Measurements from ENCODE around the gene STPG2.
"Not testable (repeated sequence)": the region's sequence is repeated elsewhere in the genome, so short reads cannot be mapped to it uniquely, and the experiment has no call there.

STPG2 gene

DNA sequence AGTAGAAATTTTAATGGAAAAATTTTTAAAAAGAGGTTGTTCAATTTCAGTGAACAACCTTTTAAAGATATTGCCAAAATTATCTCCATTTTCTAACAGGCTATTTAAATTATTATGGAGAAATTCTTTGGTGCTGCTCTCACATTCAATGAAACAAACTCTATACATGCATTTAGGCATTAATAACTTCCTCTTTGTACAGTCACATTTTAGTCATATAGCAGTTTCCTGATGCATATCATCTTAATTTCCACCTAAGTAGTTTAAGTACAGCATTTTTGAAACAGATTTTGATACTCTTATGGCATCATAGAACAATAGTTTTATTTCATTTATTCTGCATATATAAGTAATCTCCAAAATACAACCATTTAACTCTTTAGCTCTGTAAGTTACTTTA, 500.1 kb downstream of the STPG2 start:
- DNase-seq (ENCODE audit: low read depth, low spot score), result no peak

DNA sequence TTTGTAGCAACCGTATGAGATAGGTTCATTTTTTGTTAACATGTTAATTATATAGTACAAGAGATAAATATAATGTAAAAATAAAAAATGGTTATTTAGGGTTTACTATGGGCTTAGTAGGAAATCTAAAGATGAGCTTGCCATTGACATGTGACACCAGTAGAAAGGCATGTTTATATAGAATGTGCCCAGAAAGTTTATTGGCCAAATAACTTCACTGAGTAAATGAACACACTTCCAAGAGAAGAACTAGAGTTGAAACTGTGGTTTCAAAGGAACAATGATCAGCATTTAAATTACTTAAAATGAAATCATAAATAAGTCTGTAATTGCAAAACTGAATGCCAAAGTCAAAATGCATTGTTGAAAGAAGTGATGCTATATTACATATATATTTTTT, 503.3 kb downstream of the STPG2 start:
- DNase-seq (ENCODE audit: low read depth, low spot score), result no peak

GRCh38 chr4:97633831-97634230, 509.4 kb downstream of the STPG2 start:
- not testable (repeated sequence) for DNase-seq (ENCODE audit: low read depth, low spot score)

DNA sequence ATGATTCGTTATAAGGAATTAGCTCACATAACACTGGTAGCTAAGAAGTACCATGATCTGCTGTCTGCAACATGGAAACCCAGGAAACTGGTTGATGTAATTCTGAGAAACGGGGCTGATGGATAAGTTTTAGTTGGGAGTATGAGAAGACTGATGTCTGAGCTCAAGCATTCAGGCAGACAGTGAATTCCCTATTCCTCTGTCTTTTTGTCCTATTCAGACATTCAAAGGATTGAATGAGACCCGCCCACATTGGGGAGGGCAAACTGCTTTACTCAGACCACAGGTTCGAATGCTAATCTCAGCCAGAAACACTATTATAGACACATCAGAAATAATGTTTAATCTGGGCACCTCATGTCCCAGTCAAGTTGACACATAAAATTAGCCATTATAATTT, 515.5 kb downstream of the STPG2 start:
- no peak for DNase-seq (ENCODE audit: low read depth, low spot score)

GRCh38 chr4:97624204-97624603, 519.1 kb downstream of the STPG2 start:
- DNase-seq (ENCODE audit: low read depth, low spot score), result no peak

- DNase-seq (ENCODE audit: low read depth, low spot score), result no peak
These were observed 537.3 kb downstream of the STPG2 start for GRCh38 chr4:97605932-97606331.

GRCh38 chr4:97593248-97593647, 550.0 kb downstream of the STPG2 start:
- DNase-seq (ENCODE audit: low read depth, low spot score), result no peak

- no peak for DNase-seq (ENCODE audit: low read depth, low spot score)
These were observed 553.0 kb downstream of the STPG2 start for GRCh38 chr4:97590266-97590665.

DNA sequence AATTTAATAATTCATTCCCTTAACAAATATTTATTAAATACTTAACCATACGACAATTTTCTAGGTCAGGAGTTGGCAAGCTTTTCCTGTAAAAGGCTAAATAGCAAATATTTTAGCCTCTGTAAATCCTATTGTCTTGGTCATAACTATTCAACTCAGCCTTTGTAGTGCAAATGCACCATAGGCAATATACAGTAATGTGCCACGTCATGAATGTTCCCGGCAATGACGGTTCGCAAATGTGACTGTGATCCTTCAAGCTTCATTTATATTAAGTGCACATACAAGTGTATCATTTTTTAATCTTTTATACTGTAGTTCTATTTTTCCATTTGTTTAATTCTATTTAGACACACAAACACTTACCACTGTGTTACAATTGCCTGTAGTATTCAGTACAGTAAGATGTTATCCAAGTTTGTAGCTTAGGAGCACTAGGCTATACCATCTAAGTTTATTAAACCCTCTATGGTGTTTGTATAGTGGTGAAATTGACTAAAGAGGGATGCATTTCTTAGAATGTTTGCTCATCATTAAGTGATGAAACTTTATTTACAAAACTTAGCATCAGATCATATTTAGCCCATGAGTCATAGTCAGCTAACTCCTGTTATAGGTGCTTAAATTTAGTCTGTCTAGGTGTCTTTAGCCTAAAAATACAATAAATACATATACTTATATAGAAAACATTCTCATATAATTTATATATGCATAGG, 553.6 kb downstream of the STPG2 start:
- no peak for DNase-seq (ENCODE audit: low read depth, low spot score)

DNA sequence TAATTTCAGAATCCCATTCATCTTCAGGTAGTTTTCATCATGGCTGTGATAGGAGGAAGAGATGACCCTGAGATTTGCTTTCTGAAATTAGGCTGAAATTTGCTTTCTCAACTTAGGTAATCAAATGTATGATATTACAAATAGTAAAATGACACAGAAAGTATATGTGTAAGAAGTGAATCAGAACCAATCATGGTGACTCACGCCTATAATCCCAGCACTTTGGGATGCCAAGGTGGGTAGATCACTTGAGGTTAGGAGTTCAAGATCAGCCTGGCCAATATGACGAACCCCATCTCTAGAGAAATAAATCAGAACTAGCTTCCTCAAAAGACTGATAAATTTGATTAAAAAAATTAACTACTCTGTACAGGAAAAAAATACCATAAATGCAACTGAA, 555.4 kb downstream of the STPG2 start:
- DNase-seq (ENCODE audit: low read depth, low spot score), result no peak

DNA sequence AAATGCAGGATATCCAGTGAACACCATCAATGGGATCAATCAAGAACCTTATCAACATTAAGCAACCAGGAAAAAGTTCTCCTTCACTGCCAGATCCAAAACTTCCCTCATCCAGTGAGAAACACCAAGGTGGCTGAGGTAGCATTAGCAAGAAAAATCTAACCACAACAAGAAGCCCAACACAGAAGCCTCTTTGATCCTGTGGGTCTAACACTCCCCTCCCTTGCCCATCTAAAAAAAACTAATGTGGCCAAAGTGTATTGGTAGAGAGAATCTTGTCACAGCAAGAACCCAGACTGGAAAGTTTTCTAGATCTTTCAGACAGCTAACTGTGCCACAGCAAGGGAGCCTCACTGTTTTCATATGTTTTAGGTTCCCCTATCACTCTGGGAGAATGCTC, 558.0 kb downstream of the STPG2 start:
- DNase-seq (ENCODE audit: low read depth, low spot score), result no peak

DNA sequence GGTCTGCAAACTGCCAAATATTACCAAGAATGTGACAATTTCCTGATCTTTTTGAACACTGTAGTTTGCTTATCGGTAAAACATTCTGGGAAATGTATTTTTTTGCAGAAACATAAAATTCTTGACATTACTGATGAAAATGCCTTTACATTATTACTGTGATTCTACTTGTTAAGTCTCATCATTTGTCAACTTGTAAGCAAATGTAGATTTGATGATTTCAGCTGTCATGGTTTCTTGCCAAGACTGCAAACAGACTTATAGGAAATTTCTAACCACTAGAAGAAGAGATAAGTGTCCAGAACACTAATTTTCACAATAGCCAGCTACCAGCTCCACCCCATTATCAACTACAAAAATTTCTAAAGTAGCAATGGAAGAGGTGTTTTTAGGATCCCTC, 560.4 kb downstream of the STPG2 start:
- DNase-seq (ENCODE audit: low read depth, low spot score), result no peak

DNA sequence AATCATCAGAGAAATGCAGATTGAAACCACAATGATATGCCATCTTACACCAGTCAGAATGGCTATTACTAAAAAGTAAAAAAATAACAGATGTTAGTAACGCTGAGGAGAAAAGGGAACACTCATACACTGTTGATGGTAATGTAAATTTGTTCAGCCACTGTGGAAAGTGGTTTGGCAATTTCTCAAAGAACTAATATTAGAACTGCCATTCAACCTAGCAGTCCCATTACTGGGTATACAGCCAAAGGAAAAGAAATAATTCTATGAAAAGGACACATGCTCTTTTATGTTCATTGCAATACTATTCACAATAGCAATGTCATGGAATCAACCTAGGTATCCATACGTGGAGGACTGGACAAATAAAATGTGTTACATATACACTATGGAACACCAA, 566.3 kb downstream of the STPG2 start:
- DNase-seq (ENCODE audit: low read depth, low spot score), result no peak

DNA sequence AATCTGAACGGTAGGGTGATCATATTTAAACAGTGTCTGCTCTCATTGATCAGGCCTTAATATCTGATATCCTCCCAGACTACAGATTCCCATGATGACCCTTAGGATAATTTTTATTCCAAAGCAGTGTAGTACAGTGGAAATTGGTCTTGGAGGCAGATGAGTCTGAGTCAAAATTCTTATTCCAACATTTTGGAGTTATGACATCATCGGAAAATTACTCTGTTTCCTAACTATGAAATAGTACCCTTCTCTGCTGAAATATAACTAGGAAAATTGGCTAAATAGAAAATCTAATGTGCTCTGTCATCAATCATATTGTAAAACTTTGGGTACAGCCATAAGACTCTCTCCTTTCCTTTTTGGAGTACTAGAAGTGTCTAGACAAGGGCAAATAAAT, 583.3 kb downstream of the STPG2 start:
- DNase-seq (ENCODE audit: low read depth, low spot score), result no peak

- no peak for DNase-seq (ENCODE audit: low read depth, low spot score)
These were observed 585.0 kb downstream of the STPG2 start for GRCh38 chr4:97558204-97558778.

DNA sequence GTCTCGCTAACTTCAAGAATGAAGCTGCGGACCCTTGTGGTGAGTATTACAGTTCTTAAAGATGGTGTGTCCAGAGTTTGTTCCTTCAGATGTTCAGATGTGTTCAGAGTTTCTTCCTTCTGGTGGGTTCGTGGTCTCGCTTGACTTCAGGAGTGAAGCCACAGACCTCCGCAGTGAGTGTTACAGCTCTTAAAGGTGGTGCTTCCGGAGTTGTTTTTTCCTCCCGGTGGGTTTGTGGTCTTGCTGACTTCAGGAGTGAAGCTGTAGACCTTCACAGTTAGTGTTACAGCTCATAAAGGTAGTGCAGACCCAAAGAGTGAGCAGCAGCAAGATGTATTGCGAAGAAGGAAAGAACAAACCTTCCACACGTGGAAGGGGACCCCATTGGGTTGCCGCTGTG, 592.6 kb downstream of the STPG2 start:
- not testable (repeated sequence) for DNase-seq (ENCODE audit: low read depth, low spot score)

DNA sequence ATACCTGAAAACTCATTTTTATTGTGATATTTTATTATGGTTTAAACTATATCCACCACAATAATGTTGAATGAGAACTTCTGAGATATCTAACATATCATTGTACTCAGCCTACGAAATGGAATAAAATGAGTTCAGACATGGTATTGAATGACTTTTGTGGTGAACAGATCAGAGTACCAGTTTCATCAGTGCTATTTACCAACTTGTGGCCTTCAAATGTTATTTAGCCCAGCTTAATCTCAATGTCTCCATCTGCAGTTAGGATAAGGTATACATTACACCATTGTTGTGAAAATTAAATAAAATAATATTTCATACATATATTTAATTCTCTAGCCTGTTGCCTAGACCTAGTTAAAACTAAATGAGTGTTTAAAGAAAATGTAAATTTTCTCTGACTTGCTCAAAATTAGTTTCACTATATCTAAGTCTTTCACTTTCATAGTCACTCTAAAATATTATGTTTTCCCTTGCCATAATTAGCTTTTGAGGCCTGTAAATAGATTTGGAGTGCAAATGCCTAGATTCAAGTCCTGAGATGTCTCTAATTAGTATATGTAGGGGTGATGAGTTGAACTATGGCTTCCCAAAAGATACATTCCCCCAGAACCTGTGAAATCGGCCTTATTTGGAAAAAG, 594.2 kb downstream of the STPG2 start:
- no peak for DNase-seq (ENCODE audit: low read depth, low spot score)

GRCh38 chr4:97548186-97548585, 595.1 kb downstream of the STPG2 start:
- DNase-seq (ENCODE audit: low read depth, low spot score), result no peak

DNA sequence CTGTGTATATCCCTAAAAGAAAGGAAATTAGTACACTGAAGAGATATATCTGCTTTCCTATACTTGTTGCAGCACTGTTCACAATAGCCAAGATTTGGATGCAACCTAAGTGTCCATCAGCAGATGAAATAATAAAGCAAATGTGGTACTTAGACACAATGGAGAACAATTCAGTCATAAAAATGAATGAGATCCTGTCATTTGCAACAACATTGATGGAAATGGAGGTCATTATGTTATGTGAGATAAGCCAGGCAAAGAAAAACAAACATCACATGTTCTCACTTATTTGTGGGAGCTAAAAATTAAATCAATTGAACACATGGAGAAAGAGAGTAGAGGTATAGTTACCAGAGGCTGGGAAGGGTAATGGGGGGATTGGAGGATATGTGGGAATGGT, 611.9 kb downstream of the STPG2 start:
- no peak for DNase-seq (ENCODE audit: low read depth, low spot score)

DNA sequence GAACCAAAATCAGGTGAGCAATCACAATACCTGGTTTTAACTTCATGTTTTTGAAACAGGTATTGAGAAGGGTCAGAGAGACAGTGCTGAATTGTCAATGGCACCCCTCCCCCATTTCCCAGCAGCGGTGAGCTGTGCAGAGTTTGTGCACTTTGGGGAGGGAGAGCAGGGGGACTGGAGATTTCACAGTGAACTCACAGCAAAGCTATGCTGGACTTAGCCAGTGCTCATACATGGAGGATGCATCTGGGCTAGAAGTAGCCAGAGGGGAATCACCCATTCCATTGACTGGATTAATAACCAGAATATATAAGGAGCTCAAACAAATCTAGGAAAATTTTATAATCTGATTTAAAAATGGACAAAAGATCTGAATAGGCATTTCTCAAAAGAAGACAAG, 612.6 kb downstream of the STPG2 start:
- DNase-seq (ENCODE audit: low read depth, low spot score), result no peak

- no peak for DNase-seq (ENCODE audit: low read depth, low spot score)
These were observed 618.0 kb downstream of the STPG2 start for GRCh38 chr4:97525236-97525635.

GRCh38 chr4:97517939-97518338, 625.3 kb downstream of the STPG2 start:
- DNase-seq (ENCODE audit: low read depth, low spot score), result no peak

- DNase-seq (ENCODE audit: low read depth, low spot score), result no peak
These were observed 629.4 kb downstream of the STPG2 start for GRCh38 chr4:97513917-97514316.
